Erythroblast (primary cell): ENCODE measurements around the gene AFAP1.

Experiments used
- DNase-seq, 2 experiments: peaks; one replicate each; lab custom pipeline; 2025; lab: John Stamatoyannopoulos, UW
- GATA1 ChIP-seq: IDR thresholded peaks from 2 replicates; pipeline ENCODE4 v1.6.1; 2011; ENCODE audit warnings: low read depth, mild to moderate bottlenecking, control low read depth, low read length, moderate library complexity
- POLR2A ChIP-seq: IDR thresholded peaks from 2 replicates; pipeline ENCODE4 v1.6.1; 2011; ENCODE audit warnings: mild to moderate bottlenecking, low read length

Gene AFAP1

GRCh38 chr4:7939377-7940108, at the start of gene AFAP1:
Gene AFAP1, minus strand, starts transcription at chr4:7939861. Its CDS starts 67,783 bp downstream, at chr4:7872078.
- peak; percentile 53 to 62 for DNase-seq

GRCh38 chr4:7988437-7988836, 48.8 kb upstream of the AFAP1 start:
- TF ChIP-seq GATA1 (no peak), POLR2A (no peak)

More at GRCh38 chr4:7939377-7940108, at the start of gene AFAP1:
- no peak for TF ChIP-seq POLR2A
- no peak for TF ChIP-seq GATA1

GRCh38 chr4:7987148-7987989, 47.7 kb upstream of the AFAP1 start:
- TF ChIP-seq POLR2A (no peak), GATA1 (no peak)
- DNase-seq = peak; percentile 57 to 78

More at GRCh38 chr4:7988437-7988836, 48.8 kb upstream of the AFAP1 start:
- DNase-seq = no peak

- no peak for DNase-seq
- TF ChIP-seq GATA1 (no peak), POLR2A (no peak)
Observed at GRCh38 chr4:7985891-7986441, 46.3 kb upstream of the AFAP1 start.

- no peak for TF ChIP-seq POLR2A
- no peak for TF ChIP-seq GATA1
- DNase-seq = no peak
Observed at GRCh38 chr4:7985072-7985471, 45.4 kb upstream of the AFAP1 start.

GRCh38 chr4:7984286-7984925, 44.7 kb upstream of the AFAP1 start:
- no peak for TF ChIP-seq GATA1
- TF ChIP-seq POLR2A = no peak
- DNase-seq = no peak

GRCh38 chr4:7983296-7983695, 43.6 kb upstream of the AFAP1 start:
- TF ChIP-seq POLR2A (no peak), GATA1 (no peak)
- DNase-seq = no peak

- TF ChIP-seq GATA1 = no peak
- no peak for TF ChIP-seq POLR2A
- DNase-seq = no peak
Observed at GRCh38 chr4:7981738-7982394, 42.2 kb upstream of the AFAP1 start.

- DNase-seq = no peak
- TF ChIP-seq GATA1 = no peak
- no peak for TF ChIP-seq POLR2A
Observed at GRCh38 chr4:7980036-7980435, 40.4 kb upstream of the AFAP1 start.

GRCh38 chr4:7979652-7979968, 39.9 kb upstream of the AFAP1 start:
- TF ChIP-seq POLR2A (no peak), GATA1 (no peak)
- no peak for DNase-seq

- DNase-seq = no peak
- TF ChIP-seq GATA1 (no peak), POLR2A (no peak)
Observed at GRCh38 chr4:7978907-7979651, 39.4 kb upstream of the AFAP1 start.

GRCh38 chr4:7978489-7978888, 38.8 kb upstream of the AFAP1 start:
- DNase-seq = no peak
- TF ChIP-seq GATA1 = no peak
- TF ChIP-seq POLR2A = no peak

- no peak for TF ChIP-seq POLR2A
- no peak for TF ChIP-seq GATA1
- no peak for DNase-seq
Observed at GRCh38 chr4:7976634-7977033, 37.0 kb upstream of the AFAP1 start.
